NCI-H524 (cell line): ENCODE results near the gene C1orf105.
"Not testable (repeated sequence)": the region's sequence is repeated elsewhere in the genome, so short reads cannot be mapped to it uniquely, and the experiment has no call there.

Source experiments
- DNase-seq, 2 experiments: peaks; one replicate each; lab custom pipeline; 2025; lab: John Stamatoyannopoulos, UW

C1orf105 gene

DNA sequence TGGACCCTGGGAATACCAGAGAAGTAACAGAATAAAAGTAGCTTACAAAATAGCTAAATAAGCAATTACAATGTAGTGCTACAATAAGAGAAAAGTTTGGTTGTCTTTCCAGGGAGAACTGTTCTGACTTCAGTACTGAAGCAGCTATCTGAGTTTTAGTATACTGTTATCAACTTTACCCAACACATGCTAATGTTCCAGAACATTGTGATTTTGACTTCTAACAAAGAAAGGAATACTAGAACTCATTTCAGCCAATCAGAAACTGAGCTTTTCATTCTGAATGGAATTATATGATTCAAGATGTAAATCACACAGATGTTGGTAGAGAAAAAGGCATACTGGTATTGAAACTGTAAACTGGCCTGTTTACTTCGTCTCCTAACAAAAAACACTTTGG, at the start of gene C1orf105:
TSS of gene C1orf105 (plus strand) at position 301 of the 400 bp plus-strand sequence. CDS start 201 bp downstream, outside the sequence.
- DNase-seq: no peak

DNA sequence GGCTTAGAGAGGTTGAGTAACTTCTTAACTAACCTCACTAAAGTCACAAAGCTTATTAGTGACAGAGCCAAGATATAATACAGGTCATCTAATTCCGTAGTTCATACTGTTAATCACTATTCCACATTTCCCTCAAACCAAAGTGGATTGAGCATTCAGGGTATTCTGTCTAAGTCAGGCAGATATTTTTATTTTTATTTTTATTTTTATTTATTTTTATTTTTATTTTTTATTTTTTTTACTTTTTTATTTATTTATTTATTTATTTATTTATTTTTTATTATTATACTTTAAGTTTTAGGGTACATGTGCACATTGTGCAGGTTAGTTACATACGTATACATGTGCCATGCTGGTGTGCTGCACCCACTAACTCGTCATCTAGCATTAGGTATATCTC, 48.8 kb upstream of the C1orf105 start:
- DNase-seq: not testable (repeated sequence)

DNA sequence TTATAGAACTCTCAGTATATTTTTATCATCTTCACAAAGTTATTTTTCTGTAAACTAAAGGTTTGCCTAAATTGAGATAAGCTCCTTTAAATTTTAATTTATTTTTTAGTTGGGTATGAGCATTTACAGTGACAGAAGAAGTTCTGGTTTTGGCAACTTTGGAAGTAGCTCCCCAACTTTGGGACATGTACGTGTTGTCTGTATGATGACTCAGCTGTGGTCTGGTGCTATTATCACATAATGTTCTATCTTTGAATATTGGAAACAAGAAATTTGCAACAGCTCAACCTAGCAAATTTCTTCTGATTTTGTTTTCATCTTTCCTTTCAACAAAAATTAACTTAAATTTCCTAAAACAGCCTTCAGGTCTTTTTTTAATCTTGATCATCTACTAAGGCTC, 46.6 kb upstream of the C1orf105 start:
- DNase-seq: no peak

DNA sequence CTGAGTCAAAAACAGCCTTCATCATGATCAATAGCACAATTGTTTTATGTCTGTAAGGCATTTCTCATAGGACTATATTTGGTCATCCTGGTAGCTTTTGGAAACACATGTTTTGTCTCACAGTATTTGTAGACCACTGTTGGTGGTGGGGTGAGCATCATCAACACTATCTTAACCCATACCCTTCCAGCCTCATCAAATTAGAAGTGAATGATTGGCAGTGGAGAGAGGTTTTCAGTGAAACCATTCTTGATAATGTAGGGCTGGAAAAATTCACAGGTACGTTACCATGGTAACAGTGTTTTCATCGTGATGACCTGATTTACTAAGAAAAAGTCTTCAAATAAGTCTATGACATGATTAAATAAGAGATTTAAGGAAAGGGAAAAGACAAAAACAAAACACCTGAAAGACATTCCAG, 45.3 kb upstream of the C1orf105 start:
- no peak for DNase-seq

DNA sequence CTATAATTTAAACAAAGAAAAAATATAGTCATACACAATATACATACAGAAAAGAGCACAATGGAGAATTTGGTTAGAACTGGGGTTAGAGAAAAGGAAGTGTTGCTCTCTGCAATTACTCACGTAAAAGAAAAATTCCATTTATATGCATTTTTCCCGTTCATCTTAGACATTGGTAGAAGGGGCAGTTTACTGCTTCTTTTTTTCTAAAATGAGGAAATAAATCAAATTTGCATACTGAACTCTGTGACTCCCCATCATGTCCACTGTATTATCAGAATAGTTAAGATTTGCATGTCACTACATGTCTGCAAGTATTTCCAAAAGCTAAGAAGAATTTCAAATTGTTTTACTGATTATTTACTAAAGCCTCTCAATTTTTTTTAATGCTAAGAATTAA, 44.1 kb upstream of the C1orf105 start:
- DNase-seq: no peak

DNA sequence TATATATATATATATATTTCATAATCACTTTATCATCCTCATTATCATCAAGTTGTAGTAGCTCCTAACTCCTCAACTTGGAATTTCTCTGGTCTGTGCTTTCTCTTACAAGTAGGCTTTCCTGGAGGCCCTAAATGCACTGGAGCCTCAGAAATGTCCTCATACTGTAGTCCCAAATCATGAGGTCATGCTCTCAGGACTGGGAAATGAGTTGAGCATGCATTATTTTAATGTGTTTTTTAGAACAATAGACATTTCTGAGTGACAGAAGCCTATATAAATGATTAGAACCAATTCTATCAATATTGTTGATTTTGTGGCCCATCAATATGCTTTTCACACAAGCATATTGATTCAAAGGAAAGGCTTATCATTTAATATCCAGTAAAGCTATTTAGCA, 42.9 kb upstream of the C1orf105 start:
- no peak for DNase-seq

DNA sequence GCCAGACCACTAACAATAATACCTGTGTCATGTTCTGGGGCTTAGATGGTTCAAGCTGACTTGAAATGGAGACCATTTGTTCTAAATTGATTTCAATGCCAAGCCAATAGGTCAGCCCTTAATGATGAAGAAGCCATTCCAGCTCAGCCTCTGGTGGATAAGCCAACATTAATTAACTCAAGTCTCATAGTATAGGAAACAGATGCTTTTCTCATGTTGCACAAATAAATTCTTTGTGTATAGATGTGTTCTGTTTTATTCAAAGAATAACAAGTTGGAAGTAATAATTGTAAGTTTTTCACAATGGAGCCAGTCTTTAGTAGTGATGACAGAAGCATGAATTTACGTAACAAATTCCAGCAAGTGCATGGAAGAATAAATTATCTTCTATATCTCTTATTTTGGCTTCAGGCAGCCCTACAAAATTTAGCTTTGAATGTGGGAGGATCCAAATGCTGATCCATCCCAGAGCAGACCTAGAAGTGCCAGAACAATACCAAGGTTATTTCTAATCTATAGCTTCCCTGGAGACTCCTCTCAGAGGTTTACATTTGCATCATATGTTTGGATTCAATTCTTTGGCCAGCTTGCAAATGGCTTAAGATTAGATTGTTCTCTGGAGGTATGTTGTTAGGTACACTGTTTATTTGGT, 42.2 kb upstream of the C1orf105 start:
- DNase-seq: no peak

DNA sequence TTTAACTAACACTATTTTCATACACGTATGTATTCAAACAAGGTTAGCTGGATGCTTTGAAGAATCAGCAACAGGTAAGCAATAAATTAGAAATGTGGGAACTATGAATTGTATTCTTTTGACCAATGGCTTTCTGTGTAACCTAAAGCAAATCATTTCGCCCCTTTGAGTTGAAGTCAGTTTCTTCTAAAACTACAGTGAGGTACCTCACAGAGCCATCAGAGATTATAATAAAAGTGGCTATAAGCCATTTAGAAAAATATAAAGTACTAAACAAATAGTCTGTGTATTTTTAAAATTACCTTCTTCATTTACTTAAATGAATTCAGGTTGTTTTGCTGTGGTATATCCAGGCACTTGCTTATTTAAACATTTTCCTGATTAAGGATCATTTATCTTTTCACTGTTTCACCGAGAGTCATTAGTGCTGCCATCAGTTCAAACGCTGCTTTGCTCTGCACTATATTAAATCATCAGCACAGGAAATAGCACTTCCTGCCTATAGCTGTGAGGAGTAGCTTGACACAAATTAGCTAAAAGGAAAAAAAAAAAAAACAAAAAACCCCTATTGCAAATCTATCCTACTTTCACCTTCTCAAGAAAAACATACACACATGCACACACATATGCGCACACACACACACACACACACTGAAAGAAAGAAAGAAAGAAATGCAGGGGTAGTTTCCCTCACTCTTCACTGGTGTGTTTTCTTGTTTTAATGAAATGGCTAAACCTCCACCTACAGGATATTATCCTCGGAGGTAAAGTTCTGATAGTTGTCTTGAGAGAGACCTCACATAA, 39.8 kb upstream of the C1orf105 start:
- DNase-seq: no peak

- DNase-seq: no peak
Measured at GRCh38 chr1:172381946-172382345, 38.5 kb upstream of the C1orf105 start.

DNA sequence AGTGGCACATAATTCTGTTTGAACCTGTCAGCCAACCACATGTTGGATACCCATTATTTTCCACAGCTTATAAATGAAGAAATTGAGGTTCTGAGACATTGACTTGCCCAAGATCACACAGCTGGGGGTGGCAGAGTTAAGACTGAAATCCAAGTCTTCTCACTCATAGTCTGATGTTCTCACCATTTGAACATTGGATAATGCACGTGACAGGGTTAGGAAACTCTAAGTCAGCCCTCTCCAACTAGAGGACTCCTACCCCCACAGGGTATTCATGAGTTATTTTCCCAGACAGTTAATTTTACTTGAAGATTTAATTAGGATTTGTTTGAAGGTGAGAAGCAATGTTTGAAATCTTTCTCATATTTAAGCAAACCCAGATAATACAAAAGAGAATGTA, 38.1 kb upstream of the C1orf105 start:
- DNase-seq: no peak

DNA sequence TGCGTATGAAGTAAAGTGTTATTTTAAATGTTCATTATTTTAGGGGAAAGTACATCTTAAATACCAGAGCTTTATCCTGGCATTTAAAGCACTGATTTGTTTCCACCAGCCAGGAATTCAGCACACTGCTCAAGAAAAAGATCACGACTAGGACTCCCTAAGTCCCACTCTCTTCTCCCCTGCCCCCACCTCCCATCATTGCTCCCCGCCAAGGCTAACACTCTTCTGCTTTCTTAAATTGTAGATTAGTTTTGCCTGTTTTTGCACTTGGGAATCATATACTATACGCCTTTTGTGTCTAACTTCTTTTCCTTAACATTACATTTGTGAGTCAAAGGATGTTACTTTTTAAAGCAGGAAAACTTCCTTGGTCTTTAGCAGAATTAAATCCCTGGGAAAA, 37.5 kb upstream of the C1orf105 start:
- no peak for DNase-seq

DNA sequence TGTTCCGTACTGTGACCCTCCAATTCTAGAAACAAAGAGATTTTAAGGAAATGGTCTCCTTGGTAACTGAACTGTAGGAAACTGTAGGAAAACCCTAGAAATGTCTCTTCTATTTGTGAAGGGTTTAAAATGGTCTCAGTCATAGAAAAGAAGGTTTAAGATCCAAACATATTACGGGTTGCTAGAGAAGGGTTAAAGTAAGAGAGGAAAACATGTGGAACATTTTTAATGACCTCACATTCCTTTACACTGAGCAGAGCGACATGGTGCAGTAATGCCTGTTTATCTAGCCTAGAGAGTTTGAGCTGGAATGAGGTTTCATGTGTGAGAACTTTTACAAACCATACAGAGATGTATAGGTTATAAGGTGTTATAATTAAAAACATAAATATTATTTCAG, 36.9 kb upstream of the C1orf105 start:
- DNase-seq: no peak

DNA sequence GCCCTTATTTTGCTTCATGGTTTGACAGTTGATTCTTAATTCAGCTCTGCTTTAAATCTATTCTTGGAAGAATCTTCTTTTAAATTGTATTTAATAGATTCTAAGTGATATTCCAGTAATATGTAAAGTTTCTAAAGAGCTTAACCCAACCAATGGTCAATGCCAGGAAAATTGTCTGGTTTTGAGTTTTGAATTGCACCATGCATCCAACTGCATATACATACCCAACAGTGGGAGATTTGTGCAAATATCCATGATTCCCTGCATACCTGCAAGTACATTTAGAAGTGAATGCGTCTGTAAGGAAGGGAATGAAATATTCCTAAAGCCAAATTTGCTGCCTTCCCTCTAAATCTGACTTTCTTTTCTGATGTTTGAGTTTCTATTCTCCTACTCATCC, 35.8 kb upstream of the C1orf105 start:
- DNase-seq: no peak

GRCh38 chr1:172386046-172386445, 34.4 kb upstream of the C1orf105 start:
- no peak for DNase-seq

GRCh38 chr1:172388490-172388889, 32.0 kb upstream of the C1orf105 start:
- no peak for DNase-seq

- DNase-seq: no peak
Measured at GRCh38 chr1:172390301-172390682, 30.2 kb upstream of the C1orf105 start.

DNA sequence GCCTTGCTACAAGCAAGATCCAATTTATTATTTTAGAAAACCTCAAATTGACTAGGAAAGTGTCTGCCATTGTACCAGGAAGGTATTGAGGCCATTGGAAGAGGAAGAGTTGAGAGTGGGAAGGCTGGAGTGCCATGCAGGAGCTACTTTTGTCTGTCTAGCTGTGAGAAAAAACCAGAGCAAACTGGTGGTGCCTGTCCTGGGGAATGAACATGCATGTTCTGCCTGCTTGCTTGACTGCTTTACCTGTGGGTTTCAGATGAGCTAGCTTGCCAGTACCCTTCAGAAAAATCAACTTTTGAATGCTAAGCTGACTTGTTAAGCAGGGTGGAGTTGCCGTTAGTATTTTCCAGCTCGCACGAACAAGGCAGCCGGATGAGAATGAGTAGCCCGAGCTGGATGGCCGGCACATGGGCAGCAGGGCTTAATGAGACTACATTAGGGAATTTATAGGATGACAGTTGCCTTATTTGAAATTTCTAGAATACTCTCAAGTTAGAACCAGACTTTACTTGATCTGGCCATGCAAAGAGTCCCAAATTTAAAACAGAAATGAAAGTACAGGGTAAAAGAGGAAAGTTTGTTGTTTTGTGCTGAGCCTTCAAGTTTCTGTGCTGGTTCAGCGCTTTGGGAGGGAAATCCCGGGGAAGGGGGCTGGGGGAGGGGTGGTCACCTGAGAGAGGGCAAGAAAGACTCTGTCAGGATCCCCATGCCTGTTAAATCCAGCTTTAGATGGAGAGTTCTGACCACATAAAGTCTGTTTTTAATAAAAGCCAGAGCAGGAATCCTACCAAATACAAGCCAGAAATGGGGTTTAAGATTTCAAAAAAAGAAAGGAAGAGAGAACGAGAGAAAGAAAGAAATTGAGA, 29.6 kb upstream of the C1orf105 start:
- DNase-seq: no peak

- no peak for DNase-seq
Measured at GRCh38 chr1:172391976-172392375, 28.5 kb upstream of the C1orf105 start.

GRCh38 chr1:172393354-172393753, 27.1 kb upstream of the C1orf105 start:
- DNase-seq: no peak

- DNase-seq: no peak
Measured at GRCh38 chr1:172394141-172394751, 26.2 kb upstream of the C1orf105 start.

- DNase-seq: no peak
Measured at GRCh38 chr1:172394811-172395210, 25.7 kb upstream of the C1orf105 start.

GRCh38 chr1:172395576-172395975, 24.9 kb upstream of the C1orf105 start:
- DNase-seq: no peak
